ENCODE results near the gene SPEM2. TPM values are rescaled to one million over a fixed set of nuclear protein-coding genes. Genes with fewer than 3 reads are reported as not detected.

The SPEM2 gene
- total RNA-seq, 6 donors from 2014 or later = not detected

- DNase-seq (peak in 1 of 2 donors; percentile 32), ATAC-seq (ENCODE audit: low FRiP score in 2 of 2) (no peak)
- TF ChIP-seq POLR2A (IDR thresholded peaks at IDR 0.05) (no peak), POLR2AphosphoS5 (IDR thresholded peaks at IDR 0.05) (no peak), CTCF (IDR thresholded peaks at IDR 0.05) (no peak), EP300 (IDR thresholded peaks at IDR 0.05) (no peak)
- peaks cover 11 to 30% (median 18%) of the 10 kb centered on the region in 4 donors for H3K4me1 ChIP-seq
- H3K27ac ChIP-seq = no peak overlapping the region
- WGBS, 2 donors = 79 to 91% methylated on average over 2 to 9 of the region's 10 CpGs
- H3K36me3 ChIP-seq = peaks cover 0 to 50% (median 28%) of the 10 kb centered on the region in 4 donors
- no peaks in the 10 kb centered on the region for H3K27me3 ChIP-seq
- H3K9me3 ChIP-seq = no peaks in the 10 kb centered on the region
- no peak overlapping the region for H3K4me3 ChIP-seq
Observed at GRCh38 chr17:7388856-7389255, 36.6 kb upstream of the SPEM2 start.

GRCh38 chr17:7389924-7390910 lies 35.2 kb upstream of the SPEM2 start:
- no peak overlapping the region for H3K4me3 ChIP-seq
- WGBS, 2 donors = 95 to 98% methylated on average over 14 to 19 of the region's 19 CpGs
- no peak for TF ChIP-seq POLR2A (IDR thresholded peaks at IDR 0.05)
- no peak for TF ChIP-seq CTCF (IDR thresholded peaks at IDR 0.05)
- TF ChIP-seq EP300 (IDR thresholded peaks at IDR 0.05) = no peak
- no peak for TF ChIP-seq POLR2AphosphoS5 (IDR thresholded peaks at IDR 0.05)

GRCh38 chr17:7391307-7391706 lies 34.1 kb upstream of the SPEM2 start:
- Histone ChIP-seq H3K4me1 (peaks cover 15 to 32% (median 23%) of the 10 kb centered on the region in 4 donors), H3K27me3 (no peaks in the 10 kb centered on the region), H3K9me3 (no peaks in the 10 kb centered on the region), H3K4me3 (no peak overlapping the region), H3K36me3 (peaks cover 0 to 43% (median 28%) of the 10 kb centered on the region in 4 donors), H3K27ac (peak overlapping the region in 2 of 4 donors; percentile 31 to 50)
- ATAC-seq (ENCODE audit: low FRiP score in 2 of 2) = no peak
- 51 to 57% methylated on average over 2 of the region's 2 CpGs for WGBS, 2 donors
- no peak for TF ChIP-seq CTCF (IDR thresholded peaks at IDR 0.05)
- no peak for TF ChIP-seq EP300 (IDR thresholded peaks at IDR 0.05)
- no peak for TF ChIP-seq POLR2AphosphoS5 (IDR thresholded peaks at IDR 0.05)
- DNase-seq = no peak

More at GRCh38 chr17:7389924-7390910, 35.2 kb upstream of the SPEM2 start:
- Histone ChIP-seq H3K27ac (peak overlapping the region in 1 of 4 donors; percentile 50), H3K4me1 (peaks cover 12 to 29% (median 21%) of the 10 kb centered on the region in 4 donors), H3K9me3 (no peaks in the 10 kb centered on the region), H3K27me3 (no peaks in the 10 kb centered on the region), H3K36me3 (peaks cover 0 to 43% (median 28%) of the 10 kb centered on the region in 4 donors)
- ATAC-seq (ENCODE audit: low FRiP score in 2 of 2) = no peak
- DNase-seq = no peak

- Histone ChIP-seq H3K27ac (peak overlapping the region; percentile 25 to 93 (median 92)), H3K9me3 (no peaks in the 10 kb centered on the region), H3K4me3 (peak overlapping the region; percentile 67 to 95 (median 89)), H3K36me3 (peaks cover 0 to 30% (median 22%) of the 10 kb centered on the region in 4 donors), H3K27me3 (no peaks in the 10 kb centered on the region), H3K4me1 (peaks cover 15 to 32% (median 23%) of the 10 kb centered on the region in 4 donors)
- peak in 1 of 2 donors; percentile 82 for DNase-seq
- TF ChIP-seq CTCF (IDR thresholded peaks at IDR 0.05) = no peak
- TF ChIP-seq POLR2A (IDR thresholded peaks at IDR 0.05) = no peak
- no peak for TF ChIP-seq EP300 (IDR thresholded peaks at IDR 0.05)
- TF ChIP-seq POLR2AphosphoS5 (IDR thresholded peaks at IDR 0.05) = no peak
- WGBS, 2 donors = 81 to 82% methylated on average over 33 to 36 of the region's 42 CpGs
- no peak for ATAC-seq (ENCODE audit: low FRiP score in 2 of 2)
Observed at GRCh38 chr17:7392696-7393612, 32.5 kb upstream of the SPEM2 start.

Data from upper lobe of left lung (tissue), 6 donors.